Mesenchymal stem cell (in vitro differentiated cells and primary cell): ENCODE results near the gene SNUPN.
A peak's percentile ranks its signal among the peaks of the same experiment; 100 is the strongest.

Experiments used
- DNase-seq: peaks from one replicate; pipeline ENCODE4 v3.0.0-alpha.2; 2013
- H2AFZ ChIP-seq: one replicate; pipeline ENCODE4 v1.6.1; 2013; ENCODE audit warnings: low read depth, mild to moderate bottlenecking, control low read depth, inconsistent platforms, low read length, moderate library complexity
- H2AK5ac ChIP-seq: 2 replicates; pipeline ENCODE4 v1.6.1; 2013; ENCODE audit warnings: low read length, moderate library complexity, mild to moderate bottlenecking, inconsistent platforms; ENCODE audit not compliant: severe bottlenecking
- H2BK120ac ChIP-seq: one replicate; pipeline ENCODE4 v1.6.1; 2013; ENCODE audit warnings: low read depth, mild to moderate bottlenecking, inconsistent platforms, low read length, moderate library complexity
- H2BK12ac ChIP-seq, 2 experiments: one replicate each; pipeline ENCODE4 v1.6.1; 2013; ENCODE audit warnings: inconsistent platforms in 2 of 2, low read length in 2 of 2, mild to moderate bottlenecking in 2 of 2, moderate library complexity in 2 of 2, control low read depth in 1 of 2
- H2BK15ac ChIP-seq: one replicate; pipeline ENCODE4 v1.6.1; 2013; ENCODE audit warnings: mild to moderate bottlenecking, low read depth, inconsistent platforms; ENCODE audit not compliant: poor library complexity, severe bottlenecking
- H2BK5ac ChIP-seq: 2 replicates; pipeline ENCODE4 v1.6.1; 2013; ENCODE audit warnings: low read depth, mild to moderate bottlenecking, low read length, control low read depth, inconsistent platforms; ENCODE audit not compliant: poor library complexity, severe bottlenecking
- H3K14ac ChIP-seq, 2 experiments: one replicate each; pipeline ENCODE4 v1.6.1; 2013; ENCODE audit warnings: inconsistent platforms in 2 of 2, low read length in 2 of 2, control low read depth in 1 of 2, mild to moderate bottlenecking in 1 of 2, moderate library complexity in 1 of 2
- H3K18ac ChIP-seq, 2 experiments: one replicate each; pipeline ENCODE4 v1.6.1; 2013; ENCODE audit warnings: inconsistent platforms in 2 of 2, low read length in 2 of 2, control low read depth in 1 of 2, low read depth in 1 of 2, mild to moderate bottlenecking in 1 of 2
- H3K23ac ChIP-seq, 2 experiments: one replicate each; pipeline ENCODE4 v1.6.1; 2013; ENCODE audit warnings: inconsistent platforms in 2 of 2, low read length in 2 of 2, mild to moderate bottlenecking in 2 of 2, moderate library complexity in 2 of 2, control low read depth in 1 of 2
- H3K27ac ChIP-seq: 2 replicates; pipeline ENCODE4 v1.5.1; 2013; ENCODE audit warnings: mild to moderate bottlenecking, moderate library complexity, low read length, control low read depth, inconsistent platforms; ENCODE audit not compliant: poor library complexity, severe bottlenecking
- H3K27me3 ChIP-seq, 2 experiments: 2 replicates each; pipeline versions ENCODE4 v1.6.1 to v1.7.0; 2013; ENCODE audit warnings: low read length in 2 of 2, mild to moderate bottlenecking in 2 of 2, moderate library complexity in 2 of 2, control low read depth in 1 of 2, inconsistent platforms in 1 of 2; ENCODE audit not compliant: control insufficient read depth in 1 of 2, insufficient read depth in 1 of 2
- H3K36me3 ChIP-seq, 2 experiments: 2 replicates each; pipeline versions ENCODE4 v1.6.1 to v1.7.0; 2013; ENCODE audit warnings: low read length in 2 of 2, control low read depth in 1 of 2, inconsistent platforms in 1 of 2, low read depth in 1 of 2, mild to moderate bottlenecking in 1 of 2; ENCODE audit not compliant: insufficient read depth in 2 of 2, control insufficient read depth in 1 of 2
- H3K4ac ChIP-seq, 2 experiments: one replicate each; pipeline ENCODE4 v1.6.1; 2013; ENCODE audit warnings: inconsistent platforms in 2 of 2, low read length in 2 of 2, mild to moderate bottlenecking in 2 of 2, moderate library complexity in 2 of 2, control low read depth in 1 of 2, low read depth in 1 of 2
- H3K4me1 ChIP-seq: 2 replicates; pipeline ENCODE4 v1.6.1; 2013; ENCODE audit warnings: low read depth, low read length, control low read depth; ENCODE audit not compliant: control insufficient read depth, insufficient read depth
- H3K4me2 ChIP-seq: 2 replicates; pipeline ENCODE4 v1.6.1; 2013; ENCODE audit warnings: low read length, mild to moderate bottlenecking, inconsistent platforms; ENCODE audit not compliant: poor library complexity, severe bottlenecking
- H3K4me3 ChIP-seq, 2 experiments: 2 replicates each; pipeline versions ENCODE4 v1.5.1 to v1.7.0; 2013; ENCODE audit warnings: low read length in 2 of 2, mild to moderate bottlenecking in 2 of 2, control low read depth in 1 of 2, low read depth in 1 of 2; ENCODE audit not compliant: insufficient read depth in 1 of 2
- H3K79me1 ChIP-seq: replicated peaks from 2 replicates; pipeline ENCODE4 v1.6.1; 2013; ENCODE audit warnings: mild to moderate bottlenecking, control low read depth, low read length, inconsistent platforms; ENCODE audit not compliant: poor library complexity, severe bottlenecking
- H3K9ac ChIP-seq: 2 replicates; pipeline ENCODE4 v1.7.0; 2013; ENCODE audit warnings: mild to moderate bottlenecking, low read length, moderate library complexity
- H3K9me3 ChIP-seq: 2 replicates; pipeline ENCODE4 v1.7.0; 2013; ENCODE audit warnings: mild to moderate bottlenecking, low read length; ENCODE audit not compliant: control insufficient read depth
- H4K8ac ChIP-seq: one replicate; pipeline ENCODE4 v1.6.1; 2013; ENCODE audit warnings: inconsistent platforms, mild to moderate bottlenecking, low read length, moderate library complexity
- H4K91ac ChIP-seq: one replicate; pipeline ENCODE4 v1.6.1; 2013; ENCODE audit warnings: mild to moderate bottlenecking, low read length, inconsistent platforms
- WGBS: methylation state at CpG from one replicate; pipeline ENCODE4 v1.1.7; 2013; ENCODE audit warnings: mixed read lengths; 5-methylcytosine and 5-hydroxymethylcytosine counted together

The SNUPN gene

GRCh38 chr15:75622505-75622904, 3.0 kb downstream of the SNUPN start:
- Histone ChIP-seq H2BK120ac (no peak overlapping the region), H3K23ac (no peak overlapping the region), H4K91ac (no peak overlapping the region), H3K36me3 (peaks cover 8 to 28% of the 10 kb centered on the region in 2 experiments), H3K9me3 (no peaks in the 10 kb centered on the region), H3K27ac (no peak overlapping the region), H3K14ac (no peak overlapping the region), H3K79me1 (peaks cover 16% of the 10 kb centered on the region), H3K4ac (no peak overlapping the region), H3K4me2 (no peak overlapping the region), H3K27me3 (no peaks in the 10 kb centered on the region), H3K18ac (no peak overlapping the region), H2BK15ac (no peak overlapping the region), H4K8ac (no peak overlapping the region), H2BK12ac (no peak overlapping the region), H3K4me1 (peaks cover 7% of the 10 kb centered on the region), H3K9ac (peak overlapping the region; percentile 7), H3K4me3 (no peak overlapping the region), H2AFZ (no peak overlapping the region), H2AK5ac (peak overlapping the region; percentile 82), H2BK5ac (no peak overlapping the region)
- no peak for DNase-seq
- 88% methylated on average over 2 of the region's 2 CpGs for WGBS

GRCh38 chr15:75620841-75621391, 4.6 kb downstream of the SNUPN start:
- WGBS, result 49% methylated on average over 6 of the region's 7 CpGs
- Histone ChIP-seq H3K9me3 (no peaks in the 10 kb centered on the region), H2BK120ac (no peak overlapping the region), H4K91ac (peak overlapping the region; percentile 25), H3K36me3 (peaks cover 16 to 44% of the 10 kb centered on the region in 2 experiments), H2AFZ (no peak overlapping the region), H3K27me3 (no peaks in the 10 kb centered on the region), H2BK12ac (peak overlapping the region in 1 of 2 experiments; percentile 75), H3K4me3 (peak overlapping the region in 1 of 2 experiments; percentile 75), H3K14ac (peak overlapping the region in 1 of 2 experiments; percentile 88), H3K4ac (peak overlapping the region in 1 of 2 experiments; percentile 45), H3K9ac (peak overlapping the region; percentile 94), H3K4me1 (peaks cover 4% of the 10 kb centered on the region), H3K79me1 (peaks cover 16% of the 10 kb centered on the region), H4K8ac (no peak overlapping the region), H3K4me2 (peak overlapping the region; percentile 41), H3K18ac (peak overlapping the region; percentile 14 to 86), H2AK5ac (peak overlapping the region; percentile 96), H3K27ac (peak overlapping the region; percentile 95), H3K23ac (no peak overlapping the region), H2BK15ac (no peak overlapping the region), H2BK5ac (peak overlapping the region; percentile 66)
- peak; percentile 95 for DNase-seq

GRCh38 chr15:75620058-75620820, 5.3 kb downstream of the SNUPN start:
- Histone ChIP-seq H3K18ac (peak overlapping the region; percentile 19 to 63), H2BK15ac (peak overlapping the region; percentile 30), H3K23ac (no peak overlapping the region), H3K4me3 (peak overlapping the region in 1 of 2 experiments; percentile 75), H2BK120ac (no peak overlapping the region), H4K91ac (no peak overlapping the region), H3K9ac (peak overlapping the region; percentile 94), H4K8ac (no peak overlapping the region), H3K79me1 (peaks cover 16% of the 10 kb centered on the region), H3K4me2 (peak overlapping the region; percentile 41), H2AK5ac (peak overlapping the region; percentile 4), H3K14ac (no peak overlapping the region), H3K27ac (peak overlapping the region; percentile 95), H3K36me3 (peaks cover 19 to 49% of the 10 kb centered on the region in 2 experiments), H3K4ac (no peak overlapping the region), H3K27me3 (no peaks in the 10 kb centered on the region), H2BK5ac (peak overlapping the region; percentile 66), H3K4me1 (peaks cover 4% of the 10 kb centered on the region), H2BK12ac (no peak overlapping the region), H2AFZ (no peak overlapping the region), H3K9me3 (no peaks in the 10 kb centered on the region)
- 65% methylated on average over 4 of the region's 4 CpGs for WGBS
- peak; percentile 67 for DNase-seq

GRCh38 chr15:75616766-75617165, 8.8 kb downstream of the SNUPN start:
- H2BK120ac ChIP-seq, result no peak overlapping the region
- no peaks in the 10 kb centered on the region for H3K27me3 ChIP-seq
- H3K14ac ChIP-seq, result no peak overlapping the region
- H3K36me3 ChIP-seq, result peaks cover 32 to 74% of the 10 kb centered on the region in 2 experiments
- H2BK5ac ChIP-seq, result no peak overlapping the region
- no peak overlapping the region for H3K18ac ChIP-seq
- no peak overlapping the region for H3K9ac ChIP-seq
- H2BK12ac ChIP-seq, result no peak overlapping the region
- H3K4ac ChIP-seq, result no peak overlapping the region
- DNase-seq, result no peak
- H2BK15ac ChIP-seq, result no peak overlapping the region
- no peak overlapping the region for H3K23ac ChIP-seq
- H2AK5ac ChIP-seq, result no peak overlapping the region
- H3K9me3 ChIP-seq, result no peaks in the 10 kb centered on the region
- H3K4me3 ChIP-seq, result no peak overlapping the region
- no peak overlapping the region for H4K91ac ChIP-seq
- H3K79me1 ChIP-seq, result peaks cover 16% of the 10 kb centered on the region
- no peak overlapping the region for H4K8ac ChIP-seq
- H3K4me2 ChIP-seq, result no peak overlapping the region
- H2AFZ ChIP-seq, result no peak overlapping the region
- H3K4me1 ChIP-seq, result peaks cover 4% of the 10 kb centered on the region
- no peak overlapping the region for H3K27ac ChIP-seq
